SH-SY5Y (cell line): Measurements from ENCODE around the gene ST8SIA5.

Source experiments
- GATA2 ChIP-seq: IDR thresholded peaks from 2 replicates; pipeline ENCODE4 v1.6.1; 2011; ENCODE audit warnings: mild to moderate bottlenecking, low read depth, low read length
- GATA3 ChIP-seq: IDR thresholded peaks from 2 replicates; pipeline ENCODE4 v1.6.1; 2011; ENCODE audit warnings: low read depth, mild to moderate bottlenecking, low read length, moderate library complexity

GRCh38 chr18:46630991-46631390, 125.9 kb downstream of the ST8SIA5 start:
- TF ChIP-seq GATA2 (no peak), GATA3 (no peak)
